ENCODE measurements around the gene RRAGD. TPM values are rescaled to one million over a fixed set of nuclear protein-coding genes. Genes with fewer than 3 reads are reported as not detected.

The RRAGD gene
- polyA plus RNA-seq, 4 donors = 29.9 to 37.3 (median 34.5) TPM

DNA sequence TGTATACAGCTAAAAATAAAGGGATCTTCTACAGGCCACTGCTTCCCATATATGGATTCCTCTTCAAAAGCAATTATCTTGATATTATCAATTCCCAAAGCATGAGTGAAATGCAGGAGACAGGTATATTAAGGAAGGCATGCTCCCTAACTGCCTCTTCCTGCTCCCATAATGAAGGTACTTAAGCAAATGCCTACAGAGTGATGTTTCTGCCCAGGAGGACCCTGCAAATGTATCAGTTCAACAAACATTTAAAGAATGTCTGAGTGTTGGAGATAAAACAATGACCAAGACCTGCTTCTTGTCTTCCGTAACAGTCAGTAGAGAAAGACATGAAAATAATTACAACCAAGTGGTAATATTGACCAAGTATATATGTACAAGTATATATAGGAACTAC is 63.7 kb downstream of the RRAGD start:
- DNase-seq (ENCODE audit: low read depth in 4 of 4, low spot score in 2 of 4) = no peak

GRCh38 chr6:89347825-89348224 is 64.2 kb downstream of the RRAGD start:
- no peak for DNase-seq (ENCODE audit: low read depth in 4 of 4, low spot score in 2 of 4)

DNA sequence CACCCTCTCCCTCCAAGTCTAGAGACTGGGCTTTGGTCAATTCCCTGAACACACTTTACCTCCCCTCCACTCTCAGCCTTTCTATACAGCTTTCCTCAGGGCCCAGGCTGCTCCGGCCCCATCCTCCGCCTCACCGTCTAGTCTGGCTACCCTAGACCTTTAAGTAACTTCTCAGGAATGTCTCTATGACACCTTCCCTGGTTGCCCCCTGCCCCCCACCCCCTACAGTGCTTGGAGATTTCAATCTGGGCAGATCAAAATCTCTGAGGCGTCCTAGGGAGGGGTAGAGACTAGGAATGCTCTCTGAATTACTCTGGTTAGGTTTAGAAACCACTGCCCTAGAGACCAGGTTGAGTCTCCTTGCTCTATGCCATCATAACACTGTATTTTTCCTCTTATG is 65.6 kb downstream of the RRAGD start:
- no peak for DNase-seq (ENCODE audit: low read depth in 4 of 4, low spot score in 2 of 4)

- no peak for DNase-seq (ENCODE audit: low read depth in 4 of 4, low spot score in 2 of 4)
These were observed 72.5 kb downstream of the RRAGD start for GRCh38 chr6:89339565-89339964.

GRCh38 chr6:89335164-89335563 is 76.9 kb downstream of the RRAGD start:
- no peak for DNase-seq (ENCODE audit: low read depth in 4 of 4, low spot score in 2 of 4)

DNA sequence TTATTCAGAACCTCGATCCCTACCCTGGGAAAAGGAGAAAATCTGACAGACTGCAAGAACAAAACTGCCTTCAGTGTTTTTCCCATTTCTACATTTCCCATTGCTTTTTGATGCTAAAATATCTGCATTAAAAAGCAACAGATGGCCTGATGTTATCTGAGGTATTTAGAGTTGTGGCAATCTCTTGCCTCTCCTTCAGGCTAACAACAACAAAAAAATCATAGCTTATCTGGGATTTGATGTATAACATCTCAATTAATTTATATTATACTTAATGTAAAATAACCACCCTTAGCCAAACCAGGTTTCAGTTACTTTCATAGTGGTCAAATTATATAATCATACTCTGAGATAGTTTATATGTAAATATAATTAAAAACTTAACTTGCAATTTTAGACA is 81.2 kb downstream of the RRAGD start:
- no peak for DNase-seq (ENCODE audit: low read depth in 4 of 4, low spot score in 2 of 4)

DNA sequence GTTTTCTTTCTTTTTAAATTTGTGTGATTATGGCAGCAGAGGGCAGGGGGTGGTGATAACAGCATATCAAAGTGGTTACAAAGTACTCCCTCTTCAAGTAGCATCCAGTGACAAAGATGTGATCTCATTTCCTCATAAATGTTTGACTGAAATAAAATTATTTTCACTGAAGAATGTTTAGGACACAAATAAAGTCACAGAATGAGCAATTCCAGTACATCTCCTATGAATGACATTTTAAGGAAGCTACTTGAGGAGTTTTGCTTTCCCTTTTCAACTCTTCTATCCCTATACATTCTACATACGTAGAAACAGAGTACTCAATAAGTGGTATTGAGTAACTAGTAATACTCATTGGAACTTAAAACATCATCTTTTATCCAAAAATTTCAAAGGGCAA is 83.1 kb downstream of the RRAGD start:
- DNase-seq (ENCODE audit: low read depth in 4 of 4, low spot score in 2 of 4) = no peak

GRCh38 chr6:89324304-89324703 is 87.8 kb downstream of the RRAGD start:
- no peak for DNase-seq (ENCODE audit: low read depth in 4 of 4, low spot score in 2 of 4)

DNA sequence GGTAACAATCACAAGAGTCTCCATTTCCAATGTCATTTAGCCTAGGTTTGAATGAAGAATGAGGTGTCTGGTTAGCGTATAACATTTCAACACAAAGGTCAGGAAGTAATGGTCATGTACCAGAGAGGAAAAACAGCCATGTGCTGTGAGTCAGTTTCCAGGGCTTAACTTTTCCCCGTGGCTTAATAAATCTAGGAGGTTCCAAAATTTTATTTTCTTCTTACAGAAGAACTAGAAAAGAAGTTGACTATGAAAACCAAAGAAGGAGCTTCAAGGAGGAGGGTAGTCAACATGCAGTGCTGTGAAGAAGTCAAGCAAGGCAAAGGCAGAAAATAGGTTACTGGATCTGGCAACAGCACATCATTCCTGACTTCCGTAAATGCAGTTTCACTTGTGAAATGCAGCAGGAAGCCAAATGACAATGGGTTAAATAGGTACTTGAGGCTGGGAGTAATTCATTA is 88.5 kb downstream of the RRAGD start:
- DNase-seq (ENCODE audit: low read depth in 4 of 4, low spot score in 2 of 4) = no peak

DNA sequence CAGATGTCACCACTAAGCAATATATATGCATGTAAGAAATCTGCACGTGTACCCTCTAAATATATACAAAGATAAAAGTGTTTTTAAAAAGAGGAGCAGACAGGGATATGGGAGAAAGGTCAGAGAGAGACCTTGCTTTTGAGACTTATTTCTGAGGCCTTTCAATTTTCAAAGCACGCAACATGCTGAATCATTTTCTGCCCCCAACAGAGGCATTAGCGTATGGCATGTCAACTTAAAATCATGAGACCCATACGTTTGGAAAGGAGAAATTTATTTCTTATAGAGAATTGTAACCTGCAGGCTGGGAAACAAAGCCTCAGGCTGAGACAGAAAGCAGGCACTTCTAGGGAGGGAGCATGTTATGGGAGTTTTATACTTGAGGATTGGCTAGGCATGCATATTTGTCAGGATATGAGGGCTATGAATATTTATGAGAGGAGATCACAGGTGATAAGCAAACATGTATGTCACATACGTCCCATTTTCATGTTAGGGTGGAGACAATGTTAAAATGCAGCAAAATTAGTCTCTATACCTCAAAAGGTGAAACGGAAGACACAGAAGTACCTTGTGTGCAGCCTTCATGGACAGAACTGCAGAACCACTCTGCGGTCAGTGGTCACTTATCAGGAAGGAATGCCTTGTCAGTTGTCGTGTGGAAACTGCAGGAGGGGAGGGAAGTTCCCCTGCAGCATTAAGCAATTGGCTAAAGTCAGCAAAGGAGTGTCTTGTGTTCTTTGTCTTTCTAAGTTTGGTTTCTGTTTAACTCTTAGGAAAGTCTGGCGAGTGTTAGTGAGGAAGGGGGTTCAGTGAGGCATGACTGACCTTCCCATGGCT is 90.7 kb downstream of the RRAGD start:
- DNase-seq (ENCODE audit: low read depth in 4 of 4, low spot score in 2 of 4) = no peak

DNA sequence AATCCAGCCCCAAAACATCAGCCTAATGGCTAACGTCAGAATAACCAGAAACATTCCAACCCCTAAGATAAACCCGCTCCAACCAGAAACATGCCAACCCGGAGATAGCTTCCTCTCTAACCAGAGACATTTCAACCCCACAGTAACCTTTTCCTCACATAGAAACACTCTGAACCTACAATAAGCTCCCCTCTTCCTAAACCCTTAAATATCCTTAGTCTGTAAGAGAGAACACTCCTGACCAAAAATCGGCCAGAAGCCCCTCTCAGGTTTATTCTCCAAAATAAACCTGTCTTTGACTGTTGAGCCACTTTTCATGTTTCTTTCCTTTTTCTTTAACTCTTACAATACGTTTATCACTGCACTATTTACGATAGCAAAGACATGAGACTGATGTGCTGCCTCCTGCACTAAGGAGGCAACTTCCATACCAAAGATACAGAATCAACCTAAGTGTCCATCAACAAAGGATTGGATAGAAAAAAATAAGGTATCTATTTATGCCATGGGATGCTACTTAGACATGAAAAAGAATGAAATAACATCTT is 92.0 kb downstream of the RRAGD start:
- DNase-seq (ENCODE audit: low read depth in 4 of 4, low spot score in 2 of 4) = no peak

DNA sequence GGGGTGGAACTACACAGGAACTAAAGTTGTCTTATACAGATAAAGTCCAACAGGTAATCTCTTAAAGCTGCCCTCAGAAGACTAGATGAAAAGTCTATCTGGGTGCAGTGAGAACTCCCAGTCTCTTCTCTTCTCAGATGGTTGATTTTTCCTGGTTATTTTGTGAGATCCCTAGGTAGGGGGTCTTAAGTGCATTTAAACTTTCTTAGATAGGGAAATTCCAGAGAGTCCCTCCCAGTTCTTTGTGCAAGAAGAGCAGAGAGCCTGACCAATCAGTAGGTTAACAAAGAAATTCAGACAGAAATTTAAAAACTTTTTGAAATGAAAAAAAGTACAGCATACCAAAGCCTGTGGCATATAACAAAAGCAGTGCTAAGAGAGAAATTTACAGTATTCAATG is 95.0 kb downstream of the RRAGD start:
- no peak for DNase-seq (ENCODE audit: low read depth in 4 of 4, low spot score in 2 of 4)

DNA sequence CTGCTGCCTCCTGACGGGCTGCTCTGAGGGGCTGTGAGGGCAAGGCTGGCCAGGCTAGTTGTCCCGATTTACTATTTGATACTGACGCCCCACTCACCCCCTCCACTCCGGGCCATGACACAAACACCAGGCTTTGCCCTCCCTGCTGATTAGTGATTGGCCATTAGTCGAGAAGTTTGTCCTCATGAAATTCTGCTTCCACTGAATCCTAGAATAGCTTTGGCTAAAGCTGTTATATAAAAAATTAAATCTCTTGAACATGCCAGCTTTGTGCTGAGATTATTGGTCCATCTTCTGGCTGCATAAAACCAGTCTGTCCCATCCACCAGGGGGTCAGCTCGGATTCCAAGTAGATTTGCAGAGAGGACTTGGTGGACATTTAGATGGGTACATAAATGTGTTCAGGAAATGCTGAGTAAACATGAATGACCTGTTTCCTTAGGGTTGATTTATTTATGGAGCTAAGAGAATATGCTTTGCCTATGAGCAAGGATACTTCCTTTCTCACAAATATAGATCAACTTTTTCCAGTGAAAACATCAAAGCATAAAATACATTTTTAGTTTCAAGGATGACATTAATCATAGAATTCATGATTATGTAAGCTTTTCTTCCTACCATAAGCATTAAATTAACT is 96.7 kb downstream of the RRAGD start, which contains the start of gene GABRR2:
GABRR2 (minus strand) TSS at position 51 of the 637 bp plus-strand sequence. CDS start 134 bp downstream, outside the sequence.
- DNase-seq (ENCODE audit: low read depth in 4 of 4, low spot score in 2 of 4) = no peak

GRCh38 chr6:89314692-89315091 is 97.4 kb downstream of the RRAGD start:
- no peak for DNase-seq (ENCODE audit: low read depth in 4 of 4, low spot score in 2 of 4)

Other genes with a start within 250 kb of the RRAGD start
- gene GABRR1, start 194.9 kb downstream of the RRAGD start, polyA plus RNA-seq (ENCODE audit: insufficient read length in 4 of 4) = 1 to 10 TPM; 1.3 to 2.8 (median 1.9) TPM
- gene GABRR2, start 97.0 kb downstream of the RRAGD start, polyA plus RNA-seq (ENCODE audit: insufficient read length in 4 of 4) = 1 to 10 TPM in 3 of 4 donors, under 1 TPM in 1; 0.93 to 3.3 (median 1.9) TPM
- gene UBE2J1, start 59.6 kb downstream of the RRAGD start, polyA plus RNA-seq (ENCODE audit: insufficient read length in 4 of 4) = 10 to 100 TPM; 51.4 to 63.6 (median 57.5) TPM
- gene ANKRD6, start 20.9 kb upstream of the RRAGD start, polyA plus RNA-seq (ENCODE audit: insufficient read length in 4 of 4) = 10 to 100 TPM; 20.3 to 45.0 (median 30.3) TPM
- 10 to 100 TPM; 36.5 to 58.9 (median 45.9) TPM for gene LYRM2, start 226.5 kb upstream of the RRAGD start, polyA plus RNA-seq (ENCODE audit: insufficient read length in 4 of 4)

Measured in left renal cortex interstitium (tissue), 4 donors.